Uterus (tissue), 2 donors: ENCODE results near the gene NPL.

Source experiments
- CTCF ChIP-seq, 4 experiments: fragments of 200-600 bp in 2 of 4; fragments of 450-650 bp in 2 of 4; sonication (generic) in 2 of 4; IDR thresholded peaks; one replicate each; pipeline ENCODE4 v1.5.1; 2016 to 2019; ENCODE audit warnings: antibody characterized with exemption in 4 of 4, mild to moderate bottlenecking in 2 of 4, moderate library complexity in 1 of 4
- POLR2A ChIP-seq, 2 donors: fragments of 450-650 bp; IDR thresholded peaks; one replicate each; pipeline ENCODE4 v1.6.1; 2016; ENCODE audit warnings: antibody characterized with exemption in 2 of 2, mild to moderate bottlenecking in 1 of 2, moderate library complexity in 1 of 2

GRCh38 chr1:182742780-182743179, 46.8 kb upstream of the NPL start:
- TF ChIP-seq CTCF (IDR thresholded peaks at IDR 0.05) (no peak), POLR2A (IDR thresholded peaks at IDR 0.05) (no peak)
